Activated CD4-positive, alpha-beta T cell treated with anti-CD3 and anti-CD28 coated beads, Interleukin-2, amount 50 U/mL, for 48 hours (primary cell): ENCODE results near the gene QSOX2.
A peak's percentile ranks its signal among the peaks of the same experiment; 100 is the strongest.

Source experiments
- DNase-seq, 2 experiments: peaks; one replicate each; pipeline ENCODE4 v3.0.0-alpha.2; 2020

Gene QSOX2

DNA sequence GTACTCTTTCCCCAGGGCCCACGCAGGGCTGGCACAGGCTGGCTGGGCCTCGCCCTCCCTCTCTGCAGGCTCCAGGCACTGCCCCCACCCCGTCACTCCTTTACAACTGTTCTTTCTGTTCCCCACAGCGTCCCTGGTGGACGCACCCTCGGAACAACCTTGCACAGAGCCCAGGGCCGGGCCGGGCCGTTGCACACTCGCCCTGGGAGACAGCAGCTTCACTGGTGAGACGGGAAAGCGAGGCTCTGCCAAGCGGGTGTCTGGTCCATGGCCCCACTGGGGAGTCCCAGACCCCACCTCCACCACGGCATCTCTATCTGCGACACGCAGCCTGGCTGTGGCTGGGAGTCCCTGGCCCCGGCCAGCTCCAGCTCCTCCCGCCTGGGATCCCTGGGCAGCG is 18.4 kb upstream of the QSOX2 start:
- DNase-seq = no peak

GRCh38 chr9:136262671-136263178 is 17.1 kb upstream of the QSOX2 start:
- no peak for DNase-seq

DNA sequence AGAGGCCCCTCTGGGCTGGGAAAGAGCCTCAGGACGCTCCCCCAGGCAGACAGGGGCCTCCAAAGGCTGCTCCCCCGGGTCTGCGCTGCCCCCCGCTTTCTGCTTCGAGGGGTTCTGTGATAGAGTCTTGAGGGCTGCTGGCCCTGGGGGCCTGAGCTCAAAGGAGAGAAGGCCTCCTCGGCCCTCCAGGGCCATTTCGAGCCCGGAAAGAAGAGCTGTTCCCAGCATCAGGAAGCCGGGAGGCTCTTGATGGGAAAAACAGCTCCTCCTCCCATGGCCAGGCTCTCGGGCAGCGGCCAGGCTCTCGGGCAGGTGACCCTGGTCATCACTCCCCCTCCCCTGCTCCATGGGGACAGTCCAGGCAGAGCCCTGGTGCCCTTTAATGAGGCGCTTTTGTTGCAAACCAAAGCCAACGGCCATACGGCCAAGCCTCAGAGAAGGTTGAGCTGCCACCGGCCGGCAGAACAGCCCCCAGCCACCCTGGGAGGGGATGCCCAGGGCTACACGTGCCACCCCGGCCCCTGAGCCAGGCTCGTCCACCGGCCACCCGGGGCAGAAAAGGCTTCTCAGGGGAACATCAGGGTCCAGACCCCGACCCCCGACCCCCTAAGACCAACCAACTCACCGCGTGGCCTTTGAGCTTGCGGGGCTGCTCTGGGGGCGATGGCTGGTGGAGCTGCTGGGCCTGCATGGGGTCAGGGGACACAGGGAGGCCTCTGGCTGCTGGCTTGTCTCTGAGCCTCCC is 16.2 kb upstream of the QSOX2 start:
- DNase-seq = no peak

GRCh38 chr9:136260936-136261472 is 15.4 kb upstream of the QSOX2 start:
- no peak for DNase-seq

DNA sequence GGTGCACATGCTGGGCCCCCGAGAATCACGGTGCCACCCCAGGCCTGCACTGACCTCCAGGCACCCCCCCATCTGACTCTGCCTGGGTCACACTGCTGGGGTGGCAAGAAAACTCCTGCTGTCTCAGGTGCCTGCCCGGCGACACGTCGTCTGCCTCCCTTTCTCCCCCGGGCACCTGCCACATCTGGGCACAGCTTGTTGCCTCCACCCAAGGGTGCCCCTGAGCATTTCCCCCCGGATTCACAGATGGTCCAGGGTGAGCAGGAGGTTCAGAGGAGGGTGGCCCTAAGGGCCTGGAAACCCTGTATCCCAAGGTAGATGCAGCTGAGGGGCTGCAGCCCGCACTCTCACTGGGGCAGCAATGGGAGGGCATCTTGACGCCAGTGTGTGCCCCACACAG is 14.9 kb upstream of the QSOX2 start:
- no peak for DNase-seq

DNA sequence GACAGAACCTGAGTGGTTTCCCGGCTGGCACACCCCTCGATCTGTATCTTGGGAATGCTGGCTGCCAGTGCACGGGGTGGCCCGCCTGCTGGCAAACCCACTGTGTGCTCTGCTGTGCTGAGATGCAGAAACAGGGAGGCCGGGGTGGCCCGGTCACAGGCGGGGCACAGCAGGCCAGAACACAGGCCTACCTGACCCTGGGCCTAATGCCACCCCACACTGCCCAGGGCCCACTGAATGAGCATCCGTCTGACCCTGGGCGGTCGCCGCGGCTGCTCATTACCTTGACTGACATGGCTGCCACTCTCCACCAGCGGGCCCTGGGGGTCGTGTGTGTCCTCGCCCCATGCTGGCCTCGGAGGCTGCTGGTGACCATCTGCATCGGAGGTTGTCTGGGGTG is 14.2 kb upstream of the QSOX2 start:
- no peak for DNase-seq

DNA sequence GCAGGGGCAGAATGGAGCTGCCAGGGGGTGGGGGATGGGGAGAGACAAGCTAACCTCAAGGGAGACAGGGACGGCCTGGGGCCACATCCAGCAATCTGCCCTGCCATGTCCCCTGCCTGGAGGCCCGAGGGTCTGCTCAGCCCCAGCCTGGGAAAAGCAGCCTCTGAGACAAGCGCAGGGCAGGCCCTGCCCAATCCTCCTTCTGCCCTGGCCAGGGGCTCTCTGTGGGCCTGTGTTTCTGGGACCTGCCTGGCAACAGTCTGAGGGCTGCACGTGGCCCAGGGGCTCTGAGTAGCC is 13.9 kb upstream of the QSOX2 start:
- no peak for DNase-seq

GRCh38 chr9:136258786-136259516 is 13.3 kb upstream of the QSOX2 start:
- DNase-seq = no peak

- no peak for DNase-seq
Observed at GRCh38 chr9:136258299-136258625, 12.7 kb upstream of the QSOX2 start.

DNA sequence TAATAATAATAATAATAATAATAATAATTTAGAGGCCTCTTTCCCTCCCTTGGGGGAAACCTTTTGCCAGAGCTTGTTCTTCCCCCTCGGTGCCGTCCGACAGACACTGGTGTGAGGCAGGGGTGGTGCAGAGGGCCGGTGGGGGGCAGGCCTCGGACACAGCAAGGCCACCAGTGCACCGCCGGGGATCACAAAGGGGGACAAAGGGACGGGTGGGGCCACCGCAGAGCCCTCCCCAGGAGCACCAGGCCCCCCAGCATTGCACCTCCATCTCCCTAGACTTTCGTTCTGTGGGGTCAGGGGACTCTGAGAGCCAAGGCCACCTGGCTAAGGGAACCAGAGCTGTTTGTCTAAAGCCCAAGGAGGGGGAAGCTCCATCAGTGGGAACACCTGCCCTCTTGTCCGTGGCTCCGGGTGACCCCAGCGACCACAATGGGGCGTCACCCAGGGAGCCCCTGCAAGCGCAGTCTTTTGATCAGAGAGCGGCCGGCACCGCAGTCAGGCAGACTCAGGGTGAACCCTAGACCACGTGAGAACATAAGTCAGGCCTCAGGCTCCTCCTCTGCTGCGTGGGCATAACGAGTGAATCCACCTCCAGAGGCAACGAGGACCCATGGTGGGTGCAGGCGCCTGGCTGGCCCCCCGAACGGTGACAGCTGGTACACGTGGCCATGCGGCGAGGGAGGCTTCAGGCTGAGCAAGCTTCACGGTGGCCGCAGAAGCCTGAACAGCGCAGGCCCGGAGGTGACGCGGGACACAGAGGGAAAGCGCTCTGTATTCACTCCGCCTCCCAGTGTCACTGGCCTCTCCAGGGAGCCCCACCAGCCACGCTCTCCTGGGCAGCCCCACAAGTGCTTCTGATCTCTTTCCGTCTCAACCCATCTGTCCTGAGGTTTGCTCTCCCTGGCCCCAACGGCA is 12.0 kb upstream of the QSOX2 start:
- no peak for DNase-seq

DNA sequence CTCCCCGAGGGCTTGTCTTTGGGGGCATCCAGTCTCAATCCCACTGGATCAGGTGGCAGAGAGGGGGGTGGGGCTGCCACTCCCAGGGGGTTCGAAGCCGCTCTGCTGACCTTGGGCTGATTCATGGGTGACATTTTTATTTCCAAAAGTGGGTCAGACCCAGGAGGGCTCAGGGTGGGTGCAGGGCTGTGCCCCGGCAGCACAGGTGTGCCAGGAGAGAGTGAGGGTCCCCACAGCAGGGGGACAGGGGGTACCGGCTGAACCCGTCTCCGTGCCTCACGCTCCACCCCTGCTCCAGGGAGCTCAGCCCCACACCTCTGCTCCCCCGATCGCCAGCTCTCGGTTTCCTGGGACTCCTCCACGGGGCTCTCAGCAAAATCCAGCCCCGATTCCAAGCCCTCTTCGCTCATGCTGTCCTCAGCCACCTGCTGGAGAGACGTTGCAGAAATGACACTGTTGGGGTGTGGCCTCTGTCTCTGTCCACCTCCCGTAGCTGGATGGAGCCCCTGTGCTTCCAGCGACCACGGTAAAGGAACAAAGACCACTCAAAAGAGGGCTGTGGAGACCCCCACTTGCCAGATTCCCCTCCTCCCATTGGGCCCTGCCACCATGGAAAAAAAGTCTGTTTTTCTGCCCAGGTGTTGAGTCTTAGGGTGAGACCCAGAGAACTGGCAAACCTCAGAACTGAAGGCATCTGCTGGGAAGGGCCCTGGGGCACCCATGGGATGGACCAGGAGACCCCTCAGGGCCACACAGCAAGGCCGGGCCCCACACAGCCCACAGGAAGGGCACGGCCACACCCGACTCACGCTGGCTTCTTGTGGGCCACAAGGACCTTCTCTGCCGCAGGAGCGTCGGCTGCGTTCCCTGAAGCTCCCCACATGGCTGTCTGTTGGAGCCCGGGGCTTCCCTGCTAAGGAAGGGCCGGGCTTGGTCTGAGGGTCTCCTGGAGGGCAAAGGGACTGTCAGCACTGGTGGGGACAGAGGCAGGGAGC is 10.6 kb upstream of the QSOX2 start:
- no peak for DNase-seq

DNA sequence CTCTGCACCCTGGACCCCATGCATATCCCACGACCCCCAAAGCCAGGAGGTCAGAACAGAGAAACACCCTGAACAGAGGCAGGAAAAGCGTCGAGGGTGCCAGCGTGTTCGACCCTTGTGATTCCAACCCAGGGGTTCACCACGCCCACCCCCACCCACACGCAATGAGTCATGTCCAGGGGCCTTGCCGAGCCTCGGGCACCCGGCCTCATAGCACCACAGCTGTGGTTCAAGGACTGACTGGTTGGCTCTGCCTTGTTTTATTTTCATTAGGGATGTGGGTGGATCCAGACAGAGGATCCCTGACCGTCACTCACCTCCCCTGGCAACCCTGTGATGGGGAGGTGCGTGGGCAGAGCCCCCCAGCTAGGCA is 9.5 kb upstream of the QSOX2 start:
- DNase-seq = peak in 1 of 2 experiments; percentile 20

DNA sequence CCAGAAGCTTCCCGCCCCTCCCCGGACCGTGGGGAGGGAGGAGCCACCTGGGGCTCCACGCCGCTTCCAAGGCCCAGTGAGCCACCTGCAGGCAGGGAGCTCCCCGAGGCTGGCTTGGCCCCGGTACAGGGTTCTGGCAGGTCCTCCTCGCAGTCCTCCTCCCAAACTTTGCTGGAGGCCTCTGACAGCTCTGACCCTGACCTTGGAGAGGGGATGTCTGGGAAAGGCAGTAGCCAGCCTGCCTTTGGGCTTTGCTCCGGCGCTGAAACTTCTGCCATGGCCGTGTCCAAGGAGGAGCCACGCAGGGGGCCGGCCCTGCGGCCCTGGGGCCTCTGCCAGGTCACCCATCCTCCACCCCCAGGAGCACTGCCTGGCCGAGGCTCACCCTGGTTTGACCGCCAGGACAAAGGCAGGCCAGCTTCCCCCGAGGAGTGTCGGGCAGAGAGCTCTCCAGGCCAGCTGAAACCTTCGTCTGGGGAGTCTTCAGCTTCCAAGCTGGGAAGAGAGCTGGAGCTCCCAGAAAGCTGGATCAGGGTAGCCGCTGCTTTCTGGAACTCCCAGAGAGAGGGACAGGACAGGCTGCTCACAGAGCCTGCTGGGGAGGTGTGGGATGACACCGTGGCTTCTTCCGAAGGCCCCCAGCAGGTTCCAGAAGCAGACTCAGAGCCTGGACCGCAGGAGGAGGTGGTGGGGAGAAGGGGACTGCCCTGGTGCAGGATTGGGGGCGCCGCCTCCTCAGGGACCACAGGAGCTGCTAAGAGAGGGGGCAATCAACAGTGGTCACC is 9.0 kb upstream of the QSOX2 start:
- no peak for DNase-seq

- DNase-seq = no peak
Observed at GRCh38 chr9:136253246-136254130, 7.9 kb upstream of the QSOX2 start.

GRCh38 chr9:136252846-136253245 is 7.2 kb upstream of the QSOX2 start:
- DNase-seq = no peak

DNA sequence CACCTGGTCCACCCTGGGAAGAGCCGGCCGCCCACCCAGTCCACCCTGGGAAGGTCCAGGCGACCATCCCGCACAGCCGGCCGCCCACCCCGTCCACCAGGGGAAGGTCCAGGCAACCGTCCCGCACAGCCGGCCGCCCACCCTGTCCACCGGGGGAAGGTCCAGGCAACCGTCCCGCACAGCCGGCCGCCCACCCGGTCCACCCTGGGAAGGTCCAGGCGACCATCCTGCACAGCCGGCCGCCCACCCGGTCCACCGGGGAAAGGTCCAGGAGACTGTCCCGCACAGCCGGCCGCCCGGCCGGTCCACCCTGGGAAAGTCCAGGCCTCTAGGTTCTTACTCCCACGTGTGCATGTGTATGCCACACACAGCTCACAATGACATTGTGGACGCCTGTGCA is 6.7 kb upstream of the QSOX2 start:
- no peak for DNase-seq

DNA sequence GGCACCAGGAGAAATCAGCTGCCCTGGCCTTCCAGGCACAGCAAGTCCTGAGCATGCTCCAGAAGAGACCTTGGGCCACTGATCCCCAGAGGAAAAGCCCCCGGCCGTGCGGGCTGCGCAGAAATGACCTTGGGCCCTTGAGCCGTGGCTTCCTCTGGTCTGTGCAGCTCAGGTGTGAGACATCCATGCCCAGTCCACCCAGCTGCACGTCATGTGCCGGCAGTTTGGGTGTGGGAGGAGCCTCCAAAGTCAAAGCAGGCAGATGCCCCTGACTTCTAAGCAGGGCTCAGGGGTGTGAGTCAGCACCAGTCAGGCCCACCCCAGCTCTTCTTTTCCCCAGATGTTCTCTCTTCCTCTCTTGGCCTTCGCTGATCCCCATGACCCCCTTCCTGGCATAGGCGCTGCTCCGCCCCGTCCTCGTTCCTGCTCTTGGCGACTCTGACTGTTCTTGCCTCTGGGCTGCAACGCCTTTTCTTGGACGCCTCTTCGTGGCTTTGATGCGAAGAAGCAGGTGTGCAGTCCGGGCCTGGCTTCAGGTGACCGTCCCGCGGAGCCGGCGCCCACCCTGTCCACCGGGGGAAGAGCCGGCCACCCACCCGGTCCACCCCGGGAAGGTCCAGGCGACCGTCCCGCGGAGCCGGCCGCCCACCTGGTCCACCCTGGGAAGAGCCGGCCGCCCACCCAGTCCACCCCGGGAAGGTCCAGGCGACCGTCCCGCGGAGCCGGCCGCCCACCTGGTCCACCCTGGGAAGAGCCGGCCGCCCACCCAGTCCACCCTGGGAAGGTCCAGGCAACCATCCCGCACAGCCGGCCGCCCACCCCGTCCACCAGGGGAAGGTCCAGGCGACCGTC is 5.9 kb upstream of the QSOX2 start:
- no peak for DNase-seq

GRCh38 chr9:136250676-136251075 is 5.1 kb upstream of the QSOX2 start:
- no peak for DNase-seq

- DNase-seq = no peak
Observed at GRCh38 chr9:136249877-136250559, 4.4 kb upstream of the QSOX2 start.
